SK-N-SH treated with all-trans-retinoic acid at 6 μM for 48 hours (cell line): ENCODE measurements around the gene TMED4.

ENCODE experiments used
- ATAC-seq: fragments of 200-7000 bp; cut with Tn5 transposase; 3 replicates; pipeline ENCODE4 v1.9.1; 2020; ENCODE audit warnings: mild to moderate bottlenecking, moderate library complexity
- BACH2 ChIP-seq: fragments of 250-450 bp; sonication (Bioruptor Pico); IDR thresholded peaks from 2 replicates; pipeline ENCODE4 v1.9.0; 2021; ENCODE audit warnings: mild to moderate bottlenecking, borderline replicate concordance
- CSDC2 ChIP-seq: fragments of 250-450 bp; sonication (Bioruptor Pico); IDR thresholded peaks from 2 replicates; pipeline ENCODE4 v1.5.0; 2020; ENCODE audit warnings: mild to moderate bottlenecking, moderate library complexity
- CSRNP3 ChIP-seq: fragments of 250-450 bp; sonication (Bioruptor Pico); IDR thresholded peaks from 2 replicates; pipeline ENCODE4 v1.5.1; 2021; ENCODE audit warnings: mild to moderate bottlenecking, moderate library complexity
- ESRRG ChIP-seq: fragments of 250-450 bp; sonication (Bioruptor Pico); IDR thresholded peaks from 2 replicates; pipeline ENCODE4 v1.6.1; 2021; ENCODE audit warnings: mild to moderate bottlenecking
- GLIS3 ChIP-seq: fragments of 250-450 bp; sonication (Bioruptor Pico); IDR thresholded peaks from 2 replicates; pipeline ENCODE4 v1.5.0; 2020; ENCODE audit warnings: mild to moderate bottlenecking, moderate library complexity
- ISL1 ChIP-seq: fragments of 250-450 bp; sonication (Bioruptor Pico); IDR thresholded peaks from 2 replicates; pipeline ENCODE4 v2.1.2; 2022; ENCODE audit warnings: mild to moderate bottlenecking, moderate library complexity
- OSR1 ChIP-seq: fragments of 250-450 bp; sonication (Bioruptor Pico); IDR thresholded peaks from 2 replicates; pipeline ENCODE4 v1.8.0; 2022; ENCODE audit warnings: moderate library complexity, mild to moderate bottlenecking, inconsistent platforms
- PATZ1 ChIP-seq: fragments of 250-450 bp; sonication (Bioruptor Pico); IDR thresholded peaks from 2 replicates; pipeline ENCODE4 v1.8.0; 2020; ENCODE audit warnings: mild to moderate bottlenecking, moderate library complexity, borderline replicate concordance
- POU6F1 ChIP-seq: fragments of 250-450 bp; sonication (Bioruptor Pico); IDR thresholded peaks from 2 replicates; pipeline ENCODE4 v1.8.0; 2021; ENCODE audit warnings: low read depth, mild to moderate bottlenecking, moderate library complexity, borderline replicate concordance
- PPARA ChIP-seq: fragments of 250-450 bp; sonication (Bioruptor Pico); IDR thresholded peaks from 2 replicates; pipeline ENCODE4 v1.5.0; 2020; ENCODE audit warnings: mild to moderate bottlenecking, borderline replicate concordance
- RARB ChIP-seq: fragments of 250-450 bp; sonication (Bioruptor Pico); IDR thresholded peaks from 2 replicates; pipeline ENCODE4 v1.8.0; 2021; ENCODE audit warnings: mild to moderate bottlenecking, moderate library complexity
- SNAI2 ChIP-seq: fragments of 250-450 bp; sonication (Bioruptor Pico); IDR thresholded peaks from 2 replicates; pipeline ENCODE4 v1.5.0; 2020; ENCODE audit warnings: mild to moderate bottlenecking, moderate library complexity
- TCF4 ChIP-seq: fragments of 250-450 bp; sonication (Bioruptor Pico); IDR thresholded peaks from 2 replicates; pipeline ENCODE4 v1.8.0; 2021; ENCODE audit warnings: mild to moderate bottlenecking, moderate library complexity, borderline replicate concordance
- TOX ChIP-seq: fragments of 250-450 bp; sonication (Bioruptor Pico); IDR thresholded peaks from 2 replicates; pipeline ENCODE4 v1.8.0; 2021; ENCODE audit warnings: mild to moderate bottlenecking, moderate library complexity, borderline replicate concordance
- ZFP3 ChIP-seq: fragments of 250-450 bp; sonication (Bioruptor Pico); IDR thresholded peaks from 2 replicates; pipeline ENCODE4 v1.5.0; 2020; ENCODE audit warnings: mild to moderate bottlenecking, moderate library complexity
- ZFP30 ChIP-seq: fragments of 450-650 bp; formaldehyde crosslinking; IDR thresholded peaks from 2 replicates; pipeline ENCODE4 v1.5.0; 2022; ENCODE audit warnings: mild to moderate bottlenecking, moderate library complexity
- ZNF565 ChIP-seq: fragments of 450-650 bp; formaldehyde crosslinking; conservative IDR thresholded peaks from 2 replicates; pipeline ENCODE4 v1.5.0; 2020; ENCODE audit warnings: low read depth, mild to moderate bottlenecking, moderate library complexity
- ZNF8 ChIP-seq: fragments of 450-650 bp; formaldehyde crosslinking; IDR thresholded peaks from 2 replicates; pipeline ENCODE4 v1.5.0; 2020; ENCODE audit warnings: mild to moderate bottlenecking, moderate library complexity
- TF ChIP-seq, protein P1 (sequence below): fragments of 250-450 bp; sonication (Bioruptor Pico); IDR thresholded peaks from 2 replicates; pipeline ENCODE4 v1.5.1; 2020; ENCODE audit warnings: low read depth, mild to moderate bottlenecking, moderate library complexity

TMED4 gene

DNA sequence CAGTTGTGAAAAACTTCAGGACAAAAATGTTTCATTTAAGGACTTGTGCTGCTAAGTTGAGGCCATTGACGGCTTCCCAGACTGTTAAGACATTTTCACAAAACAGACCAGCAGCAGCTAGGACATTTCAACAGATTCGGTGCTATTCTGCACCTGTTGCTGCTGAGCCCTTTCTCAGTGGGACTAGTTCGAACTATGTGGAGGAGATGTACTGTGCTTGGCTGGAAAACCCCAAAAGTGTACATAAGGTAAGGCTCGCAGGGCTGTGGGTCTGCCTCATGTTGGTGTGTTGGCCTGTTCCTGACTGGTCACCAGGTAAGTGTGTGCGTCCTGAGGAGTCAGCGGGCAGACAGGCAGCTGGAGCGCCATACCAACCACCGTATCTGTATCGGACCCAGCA lies 42.3 kb upstream of the TMED4 start (continued):
- no peak for TF ChIP-seq RARB (CRISPR knock-in tag)
- TF ChIP-seq ZFP3 (CRISPR knock-in tag): no peak
- TF ChIP-seq TCF4 (CRISPR knock-in tag): no peak

GRCh38 chr7:44622342-44623151 lies 40.5 kb upstream of the TMED4 start:
- no peak; the same call in 2 of the 3 replicates for ATAC-seq
- TF ChIP-seq ZFP3 (CRISPR knock-in tag): no peak

GRCh38 chr7:44621750-44622103 lies 39.7 kb upstream of the TMED4 start:
- TF ChIP-seq PPARA: no peak
- TF ChIP-seq POU6F1: no peak
- no peak for TF ChIP-seq TCF4 (CRISPR knock-in tag)
- TF ChIP-seq CSRNP3 (CRISPR knock-in tag): no peak
- no peak for TF ChIP-seq ZFP30 (CRISPR knock-in tag)
- TF ChIP-seq ZNF565: no peak
- TF ChIP-seq OSR1 (CRISPR knock-in tag): no peak
- no peak for TF ChIP-seq ZNF8 (CRISPR knock-in tag)
- TF ChIP-seq PATZ1 (CRISPR knock-in tag): no peak
- TF ChIP-seq CSDC2: no peak
- no peak for TF ChIP-seq BACH2 (CRISPR knock-in tag)
- TF ChIP-seq, protein P1, sequence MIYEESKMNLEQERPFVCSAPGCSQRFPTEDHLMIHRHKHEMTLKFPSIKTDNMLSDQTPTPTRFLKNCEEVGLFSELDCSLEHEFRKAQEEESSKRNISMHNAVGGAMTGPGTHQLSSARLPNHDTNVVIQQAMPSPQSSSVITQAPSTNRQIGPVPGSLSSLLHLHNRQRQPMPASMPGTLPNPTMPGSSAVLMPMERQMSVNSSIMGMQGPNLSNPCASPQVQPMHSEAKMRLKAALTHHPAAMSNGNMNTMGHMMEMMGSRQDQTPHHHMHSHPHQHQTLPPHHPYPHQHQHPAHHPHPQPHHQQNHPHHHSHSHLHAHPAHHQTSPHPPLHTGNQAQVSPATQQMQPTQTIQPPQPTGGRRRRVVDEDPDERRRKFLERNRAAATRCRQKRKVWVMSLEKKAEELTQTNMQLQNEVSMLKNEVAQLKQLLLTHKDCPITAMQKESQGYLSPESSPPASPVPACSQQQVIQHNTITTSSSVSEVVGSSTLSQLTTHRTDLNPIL: no peak
- TF ChIP-seq GLIS3 (CRISPR knock-in tag): no peak
- ATAC-seq: no peak

- ATAC-seq: no peak
- TF ChIP-seq CSDC2: no peak
- TF ChIP-seq ZFP30 (CRISPR knock-in tag): no peak
- no peak for TF ChIP-seq ESRRG (CRISPR knock-in tag)
- TF ChIP-seq ZFP3 (CRISPR knock-in tag): no peak
Observed at GRCh38 chr7:44621034-44621749, 39.2 kb upstream of the TMED4 start.

DNA sequence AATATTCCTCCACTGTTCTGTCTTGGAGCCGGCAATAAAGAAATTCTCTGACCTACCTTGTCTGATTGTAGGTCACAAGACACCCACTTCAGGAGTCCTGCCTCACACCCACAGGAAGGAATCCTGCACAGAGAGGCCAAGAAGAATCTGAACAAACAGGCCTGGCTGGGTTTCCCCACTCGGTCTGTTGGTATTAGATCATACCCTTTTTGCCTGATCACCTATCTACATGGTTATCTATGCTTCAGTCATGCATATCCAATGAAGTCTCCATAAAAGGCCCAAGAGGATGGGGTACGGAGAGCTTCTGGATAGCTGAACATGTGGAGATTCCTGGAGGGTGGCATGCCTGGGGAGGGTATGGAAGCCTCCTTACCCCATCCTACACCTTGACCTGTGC lies 36.7 kb upstream of the TMED4 start:
- TF ChIP-seq OSR1 (CRISPR knock-in tag) (no peak), ISL1 (CRISPR knock-in tag) (no peak), ZNF8 (CRISPR knock-in tag) (no peak), TCF4 (CRISPR knock-in tag) (no peak), ZFP3 (CRISPR knock-in tag) (no peak), GLIS3 (CRISPR knock-in tag) (no peak), SNAI2 (CRISPR knock-in tag) (no peak), POU6F1 (no peak), PATZ1 (CRISPR knock-in tag) (no peak), TOX (CRISPR knock-in tag) (no peak)
- TF ChIP-seq, protein P1: no peak
- ATAC-seq: no peak
